SU-DHL-6 (cell line): ENCODE results near the gene ATP9B.

Experiments used
- H2AFZ ChIP-seq: fragments of 200-600 bp; sonication (generic); 2 replicates; pipeline ENCODE4 v1.6.1; 2014; ENCODE audit warnings: low read depth, mild to moderate bottlenecking, moderate library complexity, mixed read lengths, antibody characterized with exemption, low read length; ENCODE audit not compliant: severe bottlenecking
- H3F3A ChIP-seq: fragments of 200-600 bp; shearing (Covaris generic); 2 replicates; pipeline ENCODE4 v1.6.0; 2016; ENCODE audit warnings: antibody characterized with exemption, mild to moderate bottlenecking; ENCODE audit not compliant: insufficient read depth
- H3K27ac ChIP-seq: fragments of 200-600 bp; sonication (generic); 2 replicates; pipeline ENCODE4 v1.5.1; 2016; ENCODE audit warnings: low read depth, mild to moderate bottlenecking, low read length, moderate library complexity, mixed read lengths
- H3K27me3 ChIP-seq: fragments of 200-600 bp; sonication (generic), shearing (Covaris generic); 2 replicates; pipeline ENCODE4 v1.6.0; 2014; ENCODE audit warnings: mild to moderate bottlenecking, low read length
- H3K36me3 ChIP-seq: fragments of 200-600 bp; sonication (generic); 2 replicates; pipeline ENCODE4 v1.6.1; 2014; ENCODE audit warnings: mild to moderate bottlenecking, low read length, mixed read lengths
- H3K4me2 ChIP-seq: fragments of 300-600, 200-600 bp; shearing (Covaris generic), sonication (generic); 2 replicates; pipeline ENCODE4 v1.6.0; 2014; ENCODE audit warnings: low read length, low read depth, mild to moderate bottlenecking; ENCODE audit not compliant: poor library complexity, severe bottlenecking
- H3K4me3 ChIP-seq: fragments of 200-600 bp; sonication (generic); 2 replicates; pipeline ENCODE4 v1.5.1; 2014; ENCODE audit warnings: antibody characterized with exemption, low read length, mild to moderate bottlenecking, mixed read lengths; ENCODE audit not compliant: insufficient read depth, poor library complexity, severe bottlenecking
- H3K79me2 ChIP-seq: fragments of 200-600 bp; sonication (generic); 2 replicates; pipeline ENCODE4 v1.6.1; 2014; ENCODE audit warnings: mild to moderate bottlenecking, low read length, moderate library complexity; ENCODE audit not compliant: insufficient read depth
- H3K9ac ChIP-seq: fragments of 200-600 bp; sonication (generic); 2 replicates; pipeline ENCODE4 v1.7.0; 2014; ENCODE audit warnings: mild to moderate bottlenecking, low read length
- H3K9me2 ChIP-seq: fragments of 200-600 bp; sonication (generic); replicated peaks from 2 replicates; pipeline ENCODE4 v1.6.1; 2014; ENCODE audit warnings: low read length; ENCODE audit not compliant: insufficient read depth
- H3K9me3 ChIP-seq: fragments of 200-600 bp; sonication (generic); 2 replicates; pipeline ENCODE4 v1.6.1; 2014; ENCODE audit warnings: low read length, mixed read lengths; ENCODE audit not compliant: insufficient read depth
- H4K20me1 ChIP-seq: fragments of 200-600 bp; sonication (generic); 2 replicates; pipeline ENCODE4 v1.6.1; 2014; ENCODE audit warnings: low read depth, mild to moderate bottlenecking, antibody characterized with exemption, low read length, moderate library complexity, mixed read lengths
- EZH2phosphoT487 ChIP-seq: fragments of 200-600 bp; sonication (generic), shearing (Covaris generic); conservative IDR thresholded peaks from 2 replicates; pipeline ENCODE4 v1.6.1; 2018; ENCODE audit warnings: mild to moderate bottlenecking, antibody characterized with exemption, low read length, moderate library complexity, mixed read lengths
- TF ChIP-seq, protein P1 (sequence below): fragments of 200-600 bp; sonication (generic); IDR thresholded peaks from one replicate; pipeline ENCODE4 v1.5.1; 2017; ENCODE audit warnings: antibody characterized with exemption, mild to moderate bottlenecking, low read length, moderate library complexity; ENCODE audit not compliant: insufficient read depth, poor library complexity, severe bottlenecking

Gene ATP9B

DNA sequence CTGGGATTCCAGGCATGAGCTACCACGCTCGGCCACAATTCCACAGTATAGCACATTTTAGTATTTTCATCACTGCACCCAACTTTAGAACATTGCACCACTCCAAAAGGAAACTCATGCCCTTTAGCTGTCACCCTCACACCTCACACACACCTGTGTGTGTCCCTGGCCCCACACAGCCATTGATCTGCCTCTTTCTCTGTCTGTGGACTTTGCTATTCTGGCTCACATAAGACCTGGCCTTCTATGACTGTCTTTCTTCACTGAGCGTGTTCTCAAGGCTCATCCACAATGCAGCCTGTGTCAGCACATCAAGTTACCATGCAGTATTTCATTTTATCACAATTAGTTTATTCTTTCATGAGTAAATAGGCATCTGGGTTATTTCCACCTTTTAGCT is 19.7 kb upstream of the ATP9B start:
- Histone ChIP-seq H3K27ac (no peak overlapping the region), H3K9me3 (no peaks in the 10 kb centered on the region)
- TF ChIP-seq EZH2phosphoT487 = no peak
- TF ChIP-seq, protein P1, sequence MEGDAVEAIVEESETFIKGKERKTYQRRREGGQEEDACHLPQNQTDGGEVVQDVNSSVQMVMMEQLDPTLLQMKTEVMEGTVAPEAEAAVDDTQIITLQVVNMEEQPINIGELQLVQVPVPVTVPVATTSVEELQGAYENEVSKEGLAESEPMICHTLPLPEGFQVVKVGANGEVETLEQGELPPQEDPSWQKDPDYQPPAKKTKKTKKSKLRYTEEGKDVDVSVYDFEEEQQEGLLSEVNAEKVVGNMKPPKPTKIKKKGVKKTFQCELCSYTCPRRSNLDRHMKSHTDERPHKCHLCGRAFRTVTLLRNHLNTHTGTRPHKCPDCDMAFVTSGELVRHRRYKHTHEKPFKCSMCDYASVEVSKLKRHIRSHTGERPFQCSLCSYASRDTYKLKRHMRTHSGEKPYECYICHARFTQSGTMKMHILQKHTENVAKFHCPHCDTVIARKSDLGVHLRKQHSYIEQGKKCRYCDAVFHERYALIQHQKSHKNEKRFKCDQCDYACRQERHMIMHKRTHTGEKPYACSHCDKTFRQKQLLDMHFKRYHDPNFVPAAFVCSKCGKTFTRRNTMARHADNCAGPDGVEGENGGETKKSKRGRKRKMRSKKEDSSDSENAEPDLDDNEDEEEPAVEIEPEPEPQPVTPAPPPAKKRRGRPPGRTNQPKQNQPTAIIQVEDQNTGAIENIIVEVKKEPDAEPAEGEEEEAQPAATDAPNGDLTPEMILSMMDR = no peak

DNA sequence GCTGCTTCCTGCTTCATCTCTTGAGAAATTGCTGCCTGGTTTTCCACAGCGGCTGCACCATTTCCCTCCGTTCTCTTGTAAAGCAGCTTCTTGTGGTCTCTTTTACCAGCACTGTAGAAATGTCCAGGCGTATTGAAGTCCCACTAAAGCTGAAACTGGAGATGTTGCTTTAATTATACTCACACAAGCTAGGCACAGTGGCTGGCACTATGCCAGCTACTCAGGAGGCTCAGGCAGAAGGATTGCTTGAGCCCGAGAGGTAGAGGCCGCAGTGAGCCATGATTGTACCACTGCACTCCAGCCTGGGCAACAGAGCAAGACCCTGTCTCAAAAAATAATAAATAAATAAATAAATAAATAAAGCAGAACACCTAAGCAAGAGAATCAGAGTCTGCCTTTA is 19.2 kb upstream of the ATP9B start:
- TF ChIP-seq EZH2phosphoT487 = no peak
- TF ChIP-seq, protein P1 = no peak
- H3K9me2 ChIP-seq = no peaks in the 10 kb centered on the region

More for the DNA sequence above, 19.7 kb upstream of the ATP9B start:
- H2AFZ ChIP-seq = no peak overlapping the region
- H3F3A ChIP-seq = no peaks in the 10 kb centered on the region
- H3K27me3 ChIP-seq = no peaks in the 10 kb centered on the region
- H3K79me2 ChIP-seq = no peaks in the 10 kb centered on the region
- no peak overlapping the region for H3K4me3 ChIP-seq
- H3K4me2 ChIP-seq = no peak overlapping the region
- no peak overlapping the region for H3K9ac ChIP-seq
- H4K20me1 ChIP-seq = no peaks in the 10 kb centered on the region
- H3K9me2 ChIP-seq = no peaks in the 10 kb centered on the region
- H3K36me3 ChIP-seq = no peaks in the 10 kb centered on the region

DNA sequence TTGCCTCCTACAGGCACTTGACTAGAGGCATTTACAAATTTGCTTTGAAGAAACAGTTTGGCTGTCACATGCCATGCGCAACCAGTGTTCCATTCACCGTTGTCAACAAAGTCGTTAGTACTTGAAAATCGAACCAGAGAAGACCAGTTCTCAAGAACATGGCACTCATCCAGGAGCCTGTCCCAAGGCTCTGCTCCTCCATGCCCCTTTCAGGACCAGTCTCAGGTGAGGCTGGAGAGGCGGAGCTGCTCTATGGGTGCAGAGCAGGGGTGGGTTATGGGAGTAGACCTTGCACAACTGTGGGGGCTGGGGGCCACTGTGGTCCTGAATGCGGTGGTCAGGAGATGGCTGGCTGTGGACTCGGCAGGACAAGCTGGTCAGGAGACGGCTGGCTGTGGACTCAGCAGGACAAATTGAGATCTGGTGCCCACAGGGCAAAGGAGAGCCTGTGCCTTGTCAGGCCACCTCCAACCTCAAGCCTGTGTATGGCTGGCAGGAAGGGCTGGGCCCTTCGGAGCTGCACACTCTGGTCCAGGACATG is 12.3 kb upstream of the ATP9B start:
- Histone ChIP-seq H3K9me2 (no peaks in the 10 kb centered on the region), H4K20me1 (no peaks in the 10 kb centered on the region), H2AFZ (no peak overlapping the region), H3K9me3 (no peaks in the 10 kb centered on the region), H3F3A (no peaks in the 10 kb centered on the region), H3K79me2 (no peaks in the 10 kb centered on the region), H3K36me3 (no peaks in the 10 kb centered on the region), H3K9ac (no peak overlapping the region), H3K27ac (no peak overlapping the region), H3K4me2 (no peak overlapping the region), H3K4me3 (no peak overlapping the region), H3K27me3 (no peaks in the 10 kb centered on the region)
- TF ChIP-seq, protein P1 = no peak
- no peak for TF ChIP-seq EZH2phosphoT487

More for the DNA sequence above, 19.2 kb upstream of the ATP9B start:
- H3K4me3 ChIP-seq = no peak overlapping the region
- no peak overlapping the region for H3K4me2 ChIP-seq
- no peak overlapping the region for H2AFZ ChIP-seq
- no peaks in the 10 kb centered on the region for H3F3A ChIP-seq
- H3K36me3 ChIP-seq = no peaks in the 10 kb centered on the region
- H3K9ac ChIP-seq = no peak overlapping the region
- no peak overlapping the region for H3K27ac ChIP-seq
- H3K9me3 ChIP-seq = no peaks in the 10 kb centered on the region
- H3K27me3 ChIP-seq = no peaks in the 10 kb centered on the region
- H3K79me2 ChIP-seq = no peaks in the 10 kb centered on the region
- no peaks in the 10 kb centered on the region for H4K20me1 ChIP-seq
